BJ (cell line): ENCODE data around the gene ANKRD40. TPM values are rescaled to one million over a fixed set of nuclear protein-coding genes. Genes with fewer than 3 reads are reported as not detected.

ENCODE experiments used
- CTCF ChIA-PET: fragments of 350-600 bp; formaldehyde crosslinking; extraction: SDS; loops from one replicate; lab custom pipeline; 2021; ENCODE audit warnings: antibody characterized with exemption, inconsistent platforms; lab: Yijun Ruan, JAX
- POLR2A ChIA-PET: fragments of 300-600 bp; sonication (Branson Sonifier 250); formaldehyde crosslinking; extraction: SDS; loops from one replicate; lab custom pipeline; 2021; ENCODE audit warnings: antibody characterized with exemption; lab: Charles Lee
- DNase-seq: peaks from one replicate; pipeline ENCODE4 v3.0.0-alpha.2; 2011; ENCODE audit warnings: low read depth
- H3K27me3 ChIP-seq: 2 replicates; pipeline ENCODE4 v1.6.0; 2011; ENCODE audit warnings: low read length; ENCODE audit not compliant: control insufficient read depth, insufficient read depth
- H3K36me3 ChIP-seq: 2 replicates; pipeline ENCODE4 v1.5.1; 2011; ENCODE audit warnings: low read length; ENCODE audit not compliant: control insufficient read depth, insufficient read depth
- H3K4me3 ChIP-seq: 2 replicates; pipeline ENCODE4 v1.5.1; 2011; ENCODE audit warnings: low read depth, mild to moderate bottlenecking, control low read depth, low read length
- CTCF ChIP-seq: IDR thresholded peaks from 2 replicates; pipeline ENCODE4 v1.5.1; 2011; ENCODE audit warnings: low read depth, mild to moderate bottlenecking, control low read depth, inconsistent platforms, low read length, moderate library complexity; ENCODE audit not compliant: insufficient read depth
- polyA plus RNA-seq: library from polyadenylated mRNA; depleted of rRNA; stranded (reverse); fragments of >200 nt; gene quantifications from 2 replicates; pipeline ENCODE4 v1.2.3, GENCODE V29; 2011

The ANKRD40 gene
- polyA plus RNA-seq, 1 experiment: 19.0 TPM

GRCh38 chr17:50689251-50689650 is 18.5 kb downstream of the ANKRD40 start:
- Histone ChIP-seq H3K36me3 (peaks cover 3% of the 10 kb centered on the region), H3K27me3 (no peaks in the 10 kb centered on the region), H3K4me3 (no peak overlapping the region)
- POLR2A ChIA-PET: no interaction called here
- TF ChIP-seq CTCF: no peak
- no peak for DNase-seq
- CTCF ChIA-PET: interaction anchor here (1.6 kb wide), 1 partner anchor 125 kb away, joined by 3 read pairs; no protein-coding TSS in a partner anchor

DNA sequence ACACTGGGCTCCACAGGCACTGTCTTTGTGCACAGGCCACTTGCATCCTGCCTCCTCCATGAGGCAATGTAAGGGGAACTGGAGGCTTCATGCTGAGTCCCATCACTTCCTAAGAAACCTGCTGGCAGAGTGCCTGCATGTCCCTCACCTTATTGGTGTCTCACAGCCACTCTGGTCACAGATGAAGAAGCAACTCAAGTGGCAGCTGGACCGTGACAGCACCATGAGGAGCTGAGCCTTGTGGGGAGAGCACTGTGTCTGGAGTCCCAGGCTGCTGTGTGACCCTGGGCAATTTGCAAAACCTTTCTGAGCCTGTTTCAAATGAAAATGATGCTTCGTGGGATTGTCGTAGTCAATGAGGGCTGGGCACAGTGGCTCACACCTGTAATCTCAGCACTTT is 19.5 kb downstream of the ANKRD40 start:
- no peak overlapping the region for H3K4me3 ChIP-seq
- no peak for TF ChIP-seq CTCF
- peaks cover 6% of the 10 kb centered on the region for H3K36me3 ChIP-seq
- ChIA-PET POLR2A (no interaction called here), CTCF (interaction anchor here (0.6 to 5.3 kb wide), 3 partner anchors 7 to 59 kb away, joined by 3 to 28 read pairs (median 8); no protein-coding TSS in a partner anchor)
- no peaks in the 10 kb centered on the region for H3K27me3 ChIP-seq
- no peak for DNase-seq

- H3K36me3 ChIP-seq: peaks cover 4% of the 10 kb centered on the region
- ChIA-PET CTCF (interaction anchor here (1.4 to 5.3 kb wide), 2 partner anchors 8 to 56 kb away, joined by 8 to 28 read pairs; no protein-coding TSS in a partner anchor), POLR2A (no interaction called here)
- no peak overlapping the region for H3K4me3 ChIP-seq
- no peaks in the 10 kb centered on the region for H3K27me3 ChIP-seq
- no peak for DNase-seq
- TF ChIP-seq CTCF: no peak
Measured at GRCh38 chr17:50687200-50688066, 20.3 kb downstream of the ANKRD40 start.

DNA sequence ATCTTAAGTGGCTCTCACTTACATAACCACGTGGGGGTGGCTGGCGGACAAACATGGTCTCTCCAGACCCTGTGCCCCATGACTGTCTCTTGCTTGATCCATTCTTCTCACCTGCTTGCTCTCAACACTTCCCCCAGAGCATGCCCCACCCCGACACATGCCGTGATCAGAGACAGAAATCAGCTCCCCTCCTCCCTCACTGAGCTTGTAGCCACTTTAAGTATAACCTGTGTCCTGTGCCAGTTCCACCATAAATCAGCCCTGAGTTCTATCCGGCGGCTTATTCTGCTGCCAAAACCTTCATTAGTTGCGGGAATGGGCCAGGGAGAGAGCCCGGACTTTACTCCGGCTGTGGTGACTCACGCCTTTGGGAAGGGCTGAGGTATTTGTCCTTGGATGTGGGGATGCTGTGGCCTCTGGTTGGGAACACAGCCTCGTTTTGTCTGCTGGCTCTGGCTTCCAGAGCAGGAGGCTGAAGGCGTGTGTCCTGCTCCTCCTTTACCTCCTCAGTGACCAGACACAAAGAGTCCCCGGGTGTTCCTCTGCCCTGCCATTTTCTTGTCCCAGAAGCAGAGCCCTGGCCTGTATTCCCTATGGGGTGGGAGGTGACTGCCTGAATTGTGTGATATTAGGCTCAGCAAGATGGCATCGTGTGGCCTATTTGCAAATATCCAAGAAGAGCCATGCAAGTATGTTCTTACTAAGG is 21.1 kb downstream of the ANKRD40 start:
- no peak for TF ChIP-seq CTCF
- Histone ChIP-seq H3K27me3 (no peaks in the 10 kb centered on the region), H3K4me3 (no peak overlapping the region), H3K36me3 (peaks cover 4% of the 10 kb centered on the region)
- POLR2A ChIA-PET: no interaction called here
- DNase-seq: no peak
- CTCF ChIA-PET: interaction anchor here (0.6 to 5.3 kb wide), 3 partner anchors 9 to 57 kb away, joined by 3 to 28 read pairs (median 9); no protein-coding TSS in a partner anchor
